HepG2 (cell line): ENCODE data around the gene NAGS. TPM values are rescaled to one million over a fixed set of nuclear protein-coding genes. Genes with fewer than 3 reads are reported as not detected.

Experiments
- ARNTL ChIP-seq: sonication (generic); formaldehyde crosslinking; IDR thresholded peaks from 2 replicates; pipeline ENCODE4 v1.4.0; 2020; ENCODE audit warnings: mild to moderate bottlenecking, missing genetic modification reagents
- CBX5 ChIP-seq: sonication (generic); formaldehyde crosslinking; IDR thresholded peaks from 2 replicates; pipeline ENCODE4 v1.4.0; 2020; ENCODE audit warnings: missing genetic modification reagents, borderline replicate concordance
- FOSL2 ChIP-seq: sonication (generic); formaldehyde crosslinking; IDR thresholded peaks from 2 replicates; pipeline ENCODE4 v1.4.0; 2020; ENCODE audit warnings: missing genetic modification reagents
- NFE2 ChIP-seq: sonication (generic); formaldehyde crosslinking; IDR thresholded peaks from 2 replicates; pipeline ENCODE4 v1.4.0; 2020; ENCODE audit warnings: missing genetic modification reagents
- PITX1 ChIP-seq: sonication (generic); formaldehyde crosslinking; IDR thresholded peaks from 2 replicates; pipeline ENCODE4 v1.5.1; 2020; ENCODE audit warnings: mild to moderate bottlenecking, missing genetic modification reagents
- THYN1 ChIP-seq: sonication (generic); formaldehyde crosslinking; IDR thresholded peaks from 2 replicates; pipeline ENCODE4 v1.8.1; 2023; ENCODE audit warnings: low read depth, mild to moderate bottlenecking, moderate library complexity, missing genetic modification reagents, borderline replicate concordance
- YEATS2 ChIP-seq: sonication (generic); formaldehyde crosslinking; IDR thresholded peaks from 2 replicates; pipeline ENCODE4 v1.4.0; 2020; ENCODE audit warnings: missing genetic modification reagents, borderline replicate concordance
- ZNF224 ChIP-seq: sonication (generic); formaldehyde crosslinking; IDR thresholded peaks from 2 replicates; pipeline ENCODE4 v1.5.0; 2020; ENCODE audit warnings: mild to moderate bottlenecking, missing genetic modification reagents
- ZNF33B ChIP-seq: sonication (generic); formaldehyde crosslinking; IDR thresholded peaks from 2 replicates; pipeline ENCODE4 v1.5.1; 2020; ENCODE audit warnings: mild to moderate bottlenecking, missing genetic modification reagents
- ZNF343 ChIP-seq: sonication (generic); formaldehyde crosslinking; IDR thresholded peaks from 2 replicates; pipeline ENCODE4 v1.4.0; 2020; ENCODE audit warnings: mild to moderate bottlenecking, missing genetic modification reagents
- ZNF431 ChIP-seq: sonication (generic); formaldehyde crosslinking; IDR thresholded peaks from 2 replicates; pipeline ENCODE4 v1.9.0; 2022; ENCODE audit warnings: missing genetic modification reagents, low read depth, mild to moderate bottlenecking, borderline replicate concordance
- ZNF432 ChIP-seq: sonication (generic); formaldehyde crosslinking; IDR thresholded peaks from 2 replicates; pipeline ENCODE4 v1.5.0; 2020; ENCODE audit warnings: missing genetic modification reagents, mild to moderate bottlenecking, borderline replicate concordance
- ZNF44 ChIP-seq: sonication (generic); formaldehyde crosslinking; IDR thresholded peaks from 2 replicates; pipeline ENCODE4 v1.5.1; 2020; ENCODE audit warnings: mild to moderate bottlenecking, missing genetic modification reagents
- ZNF577 ChIP-seq: sonication (generic); formaldehyde crosslinking; IDR thresholded peaks from 2 replicates; pipeline ENCODE4 v1.4.0; 2020; ENCODE audit warnings: mild to moderate bottlenecking, low read depth, missing genetic modification reagents, borderline replicate concordance
- ZNF75D ChIP-seq: sonication (generic); formaldehyde crosslinking; IDR thresholded peaks from 2 replicates; pipeline ENCODE4 v1.8.1; 2023; ENCODE audit warnings: missing genetic modification reagents, mild to moderate bottlenecking, borderline replicate concordance
- polyA plus RNA-seq, 8 experiments: library from polyadenylated mRNA; depleted of rRNA in 3 of 8; stranded (reverse) in 7 of 8; unstranded in 1 of 8; fragments of >200 nt; fragmentation: Illumina TruSeq in 4 of 8; extraction: Trizol in 4 of 8; gene quantifications; 2 replicates each; pipeline versions ENCODE4 v1.2.1 to v1.2.3, GENCODE V29; 2011 to 2016; ENCODE audit warnings: low read depth in 4 of 8, missing spikeins in 1 of 8, mixed read lengths in 1 of 8; ENCODE audit not compliant: insufficient read depth in 1 of 8
- total RNA-seq, 5 experiments: library from RNA; depleted of rRNA; stranded (reverse); fragments of >200 nt; fragmentation: Illumina TruSeq; extraction: Trizol; gene quantifications; 2 replicates each; pipeline ENCODE4 v1.2.3, GENCODE V29; 2016; ENCODE audit warnings: low read depth in 1 of 5
- TF ChIP-seq, protein P1 (sequence below), 2 experiments: sonication (generic) in 1 of 2; formaldehyde crosslinking in 1 of 2; IDR thresholded peaks; 2 replicates each; pipeline versions ENCODE4 v1.4.0 to v1.6.1; 2016 to 2020; ENCODE audit warnings: borderline replicate concordance in 1 of 2, low read depth in 1 of 2, mild to moderate bottlenecking in 1 of 2, missing genetic modification reagents in 1 of 2
- TF ChIP-seq, protein P2 (sequence below): IDR thresholded peaks from 2 replicates; pipeline ENCODE4 v1.6.1; 2016; ENCODE audit warnings: missing compliant biosample characterization, missing genetic modification reagents, borderline replicate concordance
- TF ChIP-seq, protein P3 (sequence below): IDR thresholded peaks from 2 replicates; pipeline ENCODE4 v1.6.1; 2018; ENCODE audit warnings: missing genetic modification reagents, mild to moderate bottlenecking, missing compliant biosample characterization
- TF ChIP-seq, protein P4 (sequence below): sonication (generic); formaldehyde crosslinking; IDR thresholded peaks from 2 replicates; pipeline ENCODE4 v1.9.0; 2021; ENCODE audit warnings: missing genetic modification reagents, borderline replicate concordance

Gene NAGS
- total and polyA plus RNA-seq, 2 of the 13 experiments (the other 11 are each of a cell fraction or from before 2014, with no cell fraction given), result 4.3 to 5.1 TPM

DNA sequence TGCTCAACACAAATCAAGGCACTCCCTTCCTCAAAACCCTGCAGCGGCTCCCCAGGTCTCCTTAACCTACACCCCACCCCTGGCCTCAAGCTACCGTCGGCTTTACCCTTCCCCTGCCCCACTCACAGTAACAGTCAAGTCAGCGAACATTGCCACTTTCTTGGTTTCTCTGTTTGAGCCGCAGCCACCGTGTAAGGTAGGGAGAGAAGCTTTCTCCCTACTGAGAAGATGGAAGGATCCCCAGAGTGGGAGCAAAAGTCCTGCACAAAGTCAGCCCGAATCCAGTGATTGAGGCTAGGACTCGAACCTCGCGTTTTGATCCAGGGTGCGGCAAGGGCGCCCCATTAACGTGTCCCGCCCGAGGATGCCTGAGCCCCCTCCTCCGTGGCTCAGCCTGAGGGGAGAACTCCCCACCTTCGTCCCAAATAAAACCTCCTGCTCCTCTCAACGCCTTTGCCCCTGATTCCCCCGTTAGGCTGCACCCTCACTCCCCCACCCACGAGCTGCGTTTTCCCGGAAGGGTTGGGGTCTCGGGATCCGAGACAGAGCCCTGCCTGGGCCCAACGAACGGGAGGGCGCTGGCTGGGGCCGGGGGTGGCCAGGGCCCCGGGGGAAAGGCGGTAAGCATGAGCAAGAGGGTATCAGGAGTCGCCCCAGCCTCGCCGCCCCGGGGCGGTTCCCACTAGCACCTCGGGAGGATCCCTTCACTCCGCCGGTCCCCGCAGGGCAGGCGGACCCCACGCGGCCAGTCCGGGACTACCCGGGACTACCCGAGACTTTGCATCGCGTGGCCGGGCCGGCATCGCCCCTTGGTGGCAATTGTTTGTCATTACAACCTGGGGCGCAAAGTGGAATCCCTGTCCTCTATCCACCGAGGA lies 9.9 kb upstream of the NAGS start (continued):
- TF ChIP-seq FOSL2, result no peak
- no peak for TF ChIP-seq ZNF44 (CRISPR knock-in tag)
- no peak for TF ChIP-seq ZNF343 (CRISPR knock-in tag)
- TF ChIP-seq THYN1 (CRISPR knock-in tag), result no peak
- no peak for TF ChIP-seq ZNF431
- TF ChIP-seq YEATS2 (CRISPR knock-in tag), result no peak
- no peak for TF ChIP-seq ZNF577 (CRISPR knock-in tag)
- TF ChIP-seq, protein P1, sequence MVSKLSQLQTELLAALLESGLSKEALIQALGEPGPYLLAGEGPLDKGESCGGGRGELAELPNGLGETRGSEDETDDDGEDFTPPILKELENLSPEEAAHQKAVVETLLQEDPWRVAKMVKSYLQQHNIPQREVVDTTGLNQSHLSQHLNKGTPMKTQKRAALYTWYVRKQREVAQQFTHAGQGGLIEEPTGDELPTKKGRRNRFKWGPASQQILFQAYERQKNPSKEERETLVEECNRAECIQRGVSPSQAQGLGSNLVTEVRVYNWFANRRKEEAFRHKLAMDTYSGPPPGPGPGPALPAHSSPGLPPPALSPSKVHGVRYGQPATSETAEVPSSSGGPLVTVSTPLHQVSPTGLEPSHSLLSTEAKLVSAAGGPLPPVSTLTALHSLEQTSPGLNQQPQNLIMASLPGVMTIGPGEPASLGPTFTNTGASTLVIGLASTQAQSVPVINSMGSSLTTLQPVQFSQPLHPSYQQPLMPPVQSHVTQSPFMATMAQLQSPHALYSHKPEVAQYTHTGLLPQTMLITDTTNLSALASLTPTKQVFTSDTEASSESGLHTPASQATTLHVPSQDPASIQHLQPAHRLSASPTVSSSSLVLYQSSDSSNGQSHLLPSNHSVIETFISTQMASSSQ (IDR thresholded peaks at IDR 0.05; ENCODE audit: low read depth), result no peak
- TF ChIP-seq, protein P1 (CRISPR knock-in tag; IDR thresholded peaks at IDR 0.05; ENCODE audit: borderline replicate concordance), result no peak
- no peak; the same call in 1 of the 2 replicates for TF ChIP-seq PITX1
- no peak for TF ChIP-seq ARNTL
- TF ChIP-seq ZNF75D, result no peak
- TF ChIP-seq, protein P2, sequence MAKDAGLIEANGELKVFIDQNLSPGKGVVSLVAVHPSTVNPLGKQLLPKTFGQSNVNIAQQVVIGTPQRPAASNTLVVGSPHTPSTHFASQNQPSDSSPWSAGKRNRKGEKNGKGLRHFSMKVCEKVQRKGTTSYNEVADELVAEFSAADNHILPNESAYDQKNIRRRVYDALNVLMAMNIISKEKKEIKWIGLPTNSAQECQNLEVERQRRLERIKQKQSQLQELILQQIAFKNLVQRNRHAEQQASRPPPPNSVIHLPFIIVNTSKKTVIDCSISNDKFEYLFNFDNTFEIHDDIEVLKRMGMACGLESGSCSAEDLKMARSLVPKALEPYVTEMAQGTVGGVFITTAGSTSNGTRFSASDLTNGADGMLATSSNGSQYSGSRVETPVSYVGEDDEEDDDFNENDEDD (CRISPR knock-in tag), result no peak
- TF ChIP-seq, protein P3, sequence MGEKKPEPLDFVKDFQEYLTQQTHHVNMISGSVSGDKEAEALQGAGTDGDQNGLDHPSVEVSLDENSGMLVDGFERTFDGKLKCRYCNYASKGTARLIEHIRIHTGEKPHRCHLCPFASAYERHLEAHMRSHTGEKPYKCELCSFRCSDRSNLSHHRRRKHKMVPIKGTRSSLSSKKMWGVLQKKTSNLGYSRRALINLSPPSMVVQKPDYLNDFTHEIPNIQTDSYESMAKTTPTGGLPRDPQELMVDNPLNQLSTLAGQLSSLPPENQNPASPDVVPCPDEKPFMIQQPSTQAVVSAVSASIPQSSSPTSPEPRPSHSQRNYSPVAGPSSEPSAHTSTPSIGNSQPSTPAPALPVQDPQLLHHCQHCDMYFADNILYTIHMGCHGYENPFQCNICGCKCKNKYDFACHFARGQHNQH, result peak; percentile 26; the same call in 1 of the 2 replicates
- no peak for TF ChIP-seq NFE2 (CRISPR knock-in tag)
- TF ChIP-seq, protein P4, sequence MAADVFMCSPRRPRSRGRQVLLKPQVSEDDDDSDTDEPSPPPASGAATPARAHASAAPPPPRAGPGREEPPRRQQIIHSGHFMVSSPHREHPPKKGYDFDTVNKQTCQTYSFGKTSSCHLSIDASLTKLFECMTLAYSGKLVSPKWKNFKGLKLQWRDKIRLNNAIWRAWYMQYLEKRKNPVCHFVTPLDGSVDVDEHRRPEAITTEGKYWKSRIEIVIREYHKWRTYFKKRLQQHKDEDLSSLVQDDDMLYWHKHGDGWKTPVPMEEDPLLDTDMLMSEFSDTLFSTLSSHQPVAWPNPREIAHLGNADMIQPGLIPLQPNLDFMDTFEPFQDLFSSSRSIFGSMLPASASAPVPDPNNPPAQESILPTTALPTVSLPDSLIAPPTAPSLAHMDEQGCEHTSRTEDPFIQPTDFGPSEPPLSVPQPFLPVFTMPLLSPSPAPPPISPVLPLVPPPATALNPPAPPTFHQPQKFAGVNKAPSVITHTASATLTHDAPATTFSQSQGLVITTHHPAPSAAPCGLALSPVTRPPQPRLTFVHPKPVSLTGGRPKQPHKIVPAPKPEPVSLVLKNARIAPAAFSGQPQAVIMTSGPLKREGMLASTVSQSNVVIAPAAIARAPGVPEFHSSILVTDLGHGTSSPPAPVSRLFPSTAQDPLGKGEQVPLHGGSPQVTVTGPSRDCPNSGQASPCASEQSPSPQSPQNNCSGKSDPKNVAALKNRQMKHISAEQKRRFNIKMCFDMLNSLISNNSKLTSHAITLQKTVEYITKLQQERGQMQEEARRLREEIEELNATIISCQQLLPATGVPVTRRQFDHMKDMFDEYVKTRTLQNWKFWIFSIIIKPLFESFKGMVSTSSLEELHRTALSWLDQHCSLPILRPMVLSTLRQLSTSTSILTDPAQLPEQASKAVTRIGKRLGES (CRISPR knock-in tag), result no peak
- no peak for TF ChIP-seq ZNF33B (CRISPR knock-in tag)
- no peak for TF ChIP-seq ZNF224 (CRISPR knock-in tag)
- TF ChIP-seq CBX5 (CRISPR knock-in tag), result no peak
- no peak for TF ChIP-seq ZNF432 (CRISPR knock-in tag)
